Measurements from ENCODE around the gene ADAMTS1.

DNA sequence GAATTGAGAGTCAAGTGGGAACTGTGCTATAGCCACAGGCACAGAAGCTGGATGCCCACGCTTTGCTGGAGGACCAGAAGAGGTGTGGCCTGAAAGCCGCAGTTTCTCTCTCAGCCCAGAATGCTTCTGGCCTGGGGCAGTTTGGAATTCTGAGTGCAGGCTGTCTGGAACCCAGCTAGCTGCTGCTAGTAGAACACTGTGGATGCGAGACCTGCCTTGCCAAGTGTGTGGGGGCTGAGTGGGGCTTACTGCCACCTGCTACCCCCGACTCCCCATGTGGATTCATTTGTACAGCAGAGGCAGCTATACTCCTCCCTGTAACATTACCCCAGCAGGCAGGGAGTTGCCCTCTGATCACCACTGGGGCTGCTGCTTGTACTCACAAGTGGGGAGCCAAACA lies 12.2 kb downstream of the ADAMTS1 start:
- TF ChIP-seq, protein P1, sequence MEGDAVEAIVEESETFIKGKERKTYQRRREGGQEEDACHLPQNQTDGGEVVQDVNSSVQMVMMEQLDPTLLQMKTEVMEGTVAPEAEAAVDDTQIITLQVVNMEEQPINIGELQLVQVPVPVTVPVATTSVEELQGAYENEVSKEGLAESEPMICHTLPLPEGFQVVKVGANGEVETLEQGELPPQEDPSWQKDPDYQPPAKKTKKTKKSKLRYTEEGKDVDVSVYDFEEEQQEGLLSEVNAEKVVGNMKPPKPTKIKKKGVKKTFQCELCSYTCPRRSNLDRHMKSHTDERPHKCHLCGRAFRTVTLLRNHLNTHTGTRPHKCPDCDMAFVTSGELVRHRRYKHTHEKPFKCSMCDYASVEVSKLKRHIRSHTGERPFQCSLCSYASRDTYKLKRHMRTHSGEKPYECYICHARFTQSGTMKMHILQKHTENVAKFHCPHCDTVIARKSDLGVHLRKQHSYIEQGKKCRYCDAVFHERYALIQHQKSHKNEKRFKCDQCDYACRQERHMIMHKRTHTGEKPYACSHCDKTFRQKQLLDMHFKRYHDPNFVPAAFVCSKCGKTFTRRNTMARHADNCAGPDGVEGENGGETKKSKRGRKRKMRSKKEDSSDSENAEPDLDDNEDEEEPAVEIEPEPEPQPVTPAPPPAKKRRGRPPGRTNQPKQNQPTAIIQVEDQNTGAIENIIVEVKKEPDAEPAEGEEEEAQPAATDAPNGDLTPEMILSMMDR (IDR thresholded peaks at IDR 0.05; ENCODE audit: insufficient read depth, low read length, poor library complexity, severe bottlenecking) = no peak
- TF ChIP-seq EZH2phosphoT487 (conservative IDR thresholded peaks at IDR 0.05; ENCODE audit: low read length) = no peak

All from SU-DHL-6 (cell line).